WTC11 (cell line): ENCODE results near the gene COA8. TPM values are rescaled to one million over a fixed set of nuclear protein-coding genes. Genes with fewer than 3 reads are reported as not detected.

Experiments used
- ATAC-seq: fragments of 200-7000 bp; cut with Tn5 transposase; 2 replicates; pipeline ENCODE4 v1.10.0; 2021; ENCODE audit warnings: mild to moderate bottlenecking, moderate library complexity
- CTCF ChIA-PET: fragments of 300-600 bp; sonication (Branson Sonifier 250); formaldehyde crosslinking; loops from one replicate; lab custom pipeline; 2021; ENCODE audit warnings: antibody characterized with exemption; lab: Charles Lee
- POLR2A ChIA-PET: fragments of 350-600 bp; sonication (Branson Sonifier 250); formaldehyde crosslinking; loops from one replicate; lab custom pipeline; 2021; ENCODE audit warnings: antibody characterized with exemption; lab: Charles Lee
- DNase-seq: peaks from one replicate; pipeline ENCODE4 v3.0.0; 2021; ENCODE audit warnings: low spot score
- H3K27ac Mint-ChIP-seq: 2 replicates; pipeline ENCODE4 v1.8.0; 2021; ENCODE audit warnings: mixed read lengths
- H3K27me3 Mint-ChIP-seq: 2 replicates; pipeline ENCODE4 v1.8.0; 2021; ENCODE audit warnings: low read depth, mild to moderate bottlenecking, moderate library complexity, mixed read lengths
- H3K36me3 Mint-ChIP-seq: 2 replicates; pipeline ENCODE4 v1.8.0; 2021; ENCODE audit warnings: mixed read lengths
- H3K4me1 Mint-ChIP-seq: 2 replicates; pipeline ENCODE4 v1.8.0; 2022; ENCODE audit warnings: mixed read lengths
- H3K4me3 Mint-ChIP-seq: 2 replicates; pipeline ENCODE4 v1.8.0; 2021; ENCODE audit warnings: mild to moderate bottlenecking, moderate library complexity, mixed read lengths
- H3K9me3 Mint-ChIP-seq: 2 replicates; pipeline ENCODE4 v1.8.0; 2021; ENCODE audit warnings: mixed read lengths
- ELF4 ChIP-seq: sonication (generic); formaldehyde crosslinking; IDR thresholded peaks from 2 replicates; pipeline ENCODE4 v1.8.1; 2022; ENCODE audit warnings: low read depth, mild to moderate bottlenecking, moderate library complexity, missing genetic modification reagents
- HMGA2 ChIP-seq: fragments of 250-450 bp; sonication (Bioruptor Pico); IDR thresholded peaks from 2 replicates; pipeline ENCODE4 v1.4.0; 2021; ENCODE audit warnings: mild to moderate bottlenecking, moderate library complexity
- IRF2 ChIP-seq: sonication (generic); formaldehyde crosslinking; IDR thresholded peaks from 2 replicates; pipeline ENCODE4 v1.8.0; 2022; ENCODE audit warnings: low read depth, missing genetic modification reagents, borderline replicate concordance
- ZNF219 ChIP-seq: sonication (generic); formaldehyde crosslinking; IDR thresholded peaks from 2 replicates; pipeline ENCODE4 v1.8.0; 2023; ENCODE audit warnings: missing genetic modification reagents, mild to moderate bottlenecking, borderline replicate concordance
- ZNF232 ChIP-seq: sonication (generic); formaldehyde crosslinking; IDR thresholded peaks from 2 replicates; pipeline ENCODE4 v1.8.0; 2022; ENCODE audit warnings: mild to moderate bottlenecking, missing genetic modification reagents
- ZNF317 ChIP-seq: sonication (generic); formaldehyde crosslinking; IDR thresholded peaks from 2 replicates; pipeline ENCODE4 v1.8.1; 2023; ENCODE audit warnings: low read depth, mild to moderate bottlenecking, moderate library complexity, missing genetic modification reagents, borderline replicate concordance
- total RNA-seq: library from RNA; stranded (reverse); gene quantifications from 3 replicates; pipeline ENCODE4 v1.2.3, GENCODE V29; 2021
- TF ChIP-seq, protein P1 (sequence below): sonication (generic); formaldehyde crosslinking; IDR thresholded peaks from 2 replicates; pipeline ENCODE4 v1.8.1; 2023; ENCODE audit warnings: mild to moderate bottlenecking, missing genetic modification reagents, moderate library complexity
- TF ChIP-seq, protein P2 (sequence below): fragments of 250-450 bp; sonication (Bioruptor Pico); IDR thresholded peaks from 2 replicates; pipeline ENCODE4 v1.9.0; 2021; ENCODE audit warnings: mild to moderate bottlenecking
- TF ChIP-seq, protein P3 (sequence below): sonication (generic); formaldehyde crosslinking; IDR thresholded peaks from 2 replicates; pipeline ENCODE4 v1.8.1; 2022; ENCODE audit warnings: missing genetic modification reagents, borderline replicate concordance
- TF ChIP-seq, protein P4 (sequence below): fragments of 250-450 bp; sonication (Bioruptor Pico); IDR thresholded peaks from 2 replicates; pipeline ENCODE4 v1.9.0; 2021; ENCODE audit warnings: mild to moderate bottlenecking
- TF ChIP-seq, protein P5 (sequence below): fragments of 250-450 bp; sonication (Bioruptor Pico); IDR thresholded peaks from 2 replicates; pipeline ENCODE4 v1.8.0; 2021; ENCODE audit warnings: mild to moderate bottlenecking
- TF ChIP-seq, protein P6 (sequence below): sonication (generic); formaldehyde crosslinking; conservative IDR thresholded peaks from 2 replicates; pipeline ENCODE4 v1.8.1; 2023; ENCODE audit warnings: mild to moderate bottlenecking, low read depth, missing genetic modification reagents, moderate library complexity

The COA8 gene
- total RNA-seq, 1 experiment from 2014 or later, result 36.4 TPM

DNA sequence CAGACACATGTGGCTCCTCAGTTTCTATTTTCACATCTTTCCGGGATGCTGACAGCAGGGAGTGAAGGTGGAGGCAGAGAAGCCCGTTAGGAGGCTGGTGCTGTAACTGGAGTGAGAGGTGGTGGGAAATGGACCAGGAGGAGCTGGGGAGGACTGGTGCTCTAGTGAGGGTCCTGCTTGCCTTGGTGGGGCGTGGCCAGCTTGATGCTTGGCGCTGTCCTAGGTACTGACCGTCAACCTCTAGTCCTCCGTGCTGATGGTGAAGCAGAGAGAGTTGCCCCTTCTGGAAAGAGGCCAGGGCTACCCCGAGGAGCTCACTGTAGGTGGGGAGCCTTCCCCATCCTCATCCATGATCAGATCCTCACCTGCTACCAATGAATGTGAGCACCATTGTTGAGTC lies 32.4 kb upstream of the COA8 start (continued):
- TF ChIP-seq, protein P1, sequence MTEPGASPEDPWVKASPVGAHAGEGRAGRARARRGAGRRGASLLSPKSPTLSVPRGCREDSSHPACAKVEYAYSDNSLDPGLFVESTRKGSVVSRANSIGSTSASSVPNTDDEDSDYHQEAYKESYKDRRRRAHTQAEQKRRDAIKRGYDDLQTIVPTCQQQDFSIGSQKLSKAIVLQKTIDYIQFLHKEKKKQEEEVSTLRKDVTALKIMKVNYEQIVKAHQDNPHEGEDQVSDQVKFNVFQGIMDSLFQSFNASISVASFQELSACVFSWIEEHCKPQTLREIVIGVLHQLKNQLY, result peak; percentile 73; the same call in 1 of the 2 replicates
- TF ChIP-seq, protein P2, sequence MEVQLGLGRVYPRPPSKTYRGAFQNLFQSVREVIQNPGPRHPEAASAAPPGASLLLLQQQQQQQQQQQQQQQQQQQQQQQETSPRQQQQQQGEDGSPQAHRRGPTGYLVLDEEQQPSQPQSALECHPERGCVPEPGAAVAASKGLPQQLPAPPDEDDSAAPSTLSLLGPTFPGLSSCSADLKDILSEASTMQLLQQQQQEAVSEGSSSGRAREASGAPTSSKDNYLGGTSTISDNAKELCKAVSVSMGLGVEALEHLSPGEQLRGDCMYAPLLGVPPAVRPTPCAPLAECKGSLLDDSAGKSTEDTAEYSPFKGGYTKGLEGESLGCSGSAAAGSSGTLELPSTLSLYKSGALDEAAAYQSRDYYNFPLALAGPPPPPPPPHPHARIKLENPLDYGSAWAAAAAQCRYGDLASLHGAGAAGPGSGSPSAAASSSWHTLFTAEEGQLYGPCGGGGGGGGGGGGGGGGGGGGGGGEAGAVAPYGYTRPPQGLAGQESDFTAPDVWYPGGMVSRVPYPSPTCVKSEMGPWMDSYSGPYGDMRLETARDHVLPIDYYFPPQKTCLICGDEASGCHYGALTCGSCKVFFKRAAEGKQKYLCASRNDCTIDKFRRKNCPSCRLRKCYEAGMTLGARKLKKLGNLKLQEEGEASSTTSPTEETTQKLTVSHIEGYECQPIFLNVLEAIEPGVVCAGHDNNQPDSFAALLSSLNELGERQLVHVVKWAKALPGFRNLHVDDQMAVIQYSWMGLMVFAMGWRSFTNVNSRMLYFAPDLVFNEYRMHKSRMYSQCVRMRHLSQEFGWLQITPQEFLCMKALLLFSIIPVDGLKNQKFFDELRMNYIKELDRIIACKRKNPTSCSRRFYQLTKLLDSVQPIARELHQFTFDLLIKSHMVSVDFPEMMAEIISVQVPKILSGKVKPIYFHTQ (CRISPR knock-in tag), result no peak
- no peak for TF ChIP-seq ZNF232 (CRISPR knock-in tag)
- no peak for TF ChIP-seq IRF2 (CRISPR knock-in tag)
- no peak for TF ChIP-seq ZNF219 (CRISPR knock-in tag)
- no peak for TF ChIP-seq HMGA2 (CRISPR knock-in tag)

DNA sequence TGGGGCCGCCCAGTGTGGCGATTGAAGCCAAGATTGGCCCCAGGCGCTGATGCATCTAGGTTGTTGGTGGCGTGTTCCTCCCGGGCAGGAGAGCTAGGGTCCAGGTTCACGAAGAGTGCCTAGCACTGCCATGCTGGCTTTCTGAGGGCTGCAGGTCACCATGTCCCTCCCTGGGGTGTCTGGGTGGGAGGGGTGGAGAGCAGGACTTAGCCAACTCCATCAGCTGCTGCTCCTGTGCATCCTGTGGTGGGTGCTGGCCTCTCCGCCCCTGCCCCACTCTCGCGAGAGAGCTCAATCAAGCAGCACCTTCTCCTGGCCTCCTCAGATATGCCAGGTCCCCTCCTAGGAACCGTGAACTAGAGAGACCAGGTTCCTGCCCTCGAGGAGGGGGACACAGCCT lies 31.9 kb upstream of the COA8 start:
- ATAC-seq (no peak), DNase-seq (no peak)
- H3K4me3 Mint-ChIP-seq, result peak overlapping the region; percentile 93; the same call in 1 of the 2 replicates
- H3K9me3 Mint-ChIP-seq, result no peaks in the 10 kb centered on the region
- ChIA-PET CTCF (interaction anchor here (0.5 to 5.8 kb wide), 5 partner anchors 10 to 133 kb away, joined by 4 to 46 read pairs (median 25); no protein-coding TSS in a partner anchor), POLR2A (interaction anchor here (0.6 to 0.9 kb wide), 2 partner anchors 9 to 10 kb away, joined by 3 read pairs; no protein-coding TSS in a partner anchor)
- peaks cover under 1% of the 10 kb centered on the region for H3K27me3 Mint-ChIP-seq
- TF ChIP-seq, protein P3, sequence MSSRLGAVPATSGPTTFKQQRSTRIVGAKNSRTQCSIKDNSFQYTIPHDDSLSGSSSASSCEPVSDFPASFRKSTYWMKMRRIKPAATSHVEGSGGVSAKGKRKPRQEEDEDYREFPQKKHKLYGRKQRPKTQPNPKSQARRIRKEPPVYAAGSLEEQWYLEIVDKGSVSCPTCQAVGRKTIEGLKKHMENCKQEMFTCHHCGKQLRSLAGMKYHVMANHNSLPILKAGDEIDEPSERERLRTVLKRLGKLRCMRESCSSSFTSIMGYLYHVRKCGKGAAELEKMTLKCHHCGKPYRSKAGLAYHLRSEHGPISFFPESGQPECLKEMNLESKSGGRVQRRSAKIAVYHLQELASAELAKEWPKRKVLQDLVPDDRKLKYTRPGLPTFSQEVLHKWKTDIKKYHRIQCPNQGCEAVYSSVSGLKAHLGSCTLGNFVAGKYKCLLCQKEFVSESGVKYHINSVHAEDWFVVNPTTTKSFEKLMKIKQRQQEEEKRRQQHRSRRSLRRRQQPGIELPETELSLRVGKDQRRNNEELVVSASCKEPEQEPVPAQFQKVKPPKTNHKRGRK (CRISPR knock-in tag), result no peak
- TF ChIP-seq ZNF317 (no peak), ELF4 (no peak)
- TF ChIP-seq, protein P4, sequence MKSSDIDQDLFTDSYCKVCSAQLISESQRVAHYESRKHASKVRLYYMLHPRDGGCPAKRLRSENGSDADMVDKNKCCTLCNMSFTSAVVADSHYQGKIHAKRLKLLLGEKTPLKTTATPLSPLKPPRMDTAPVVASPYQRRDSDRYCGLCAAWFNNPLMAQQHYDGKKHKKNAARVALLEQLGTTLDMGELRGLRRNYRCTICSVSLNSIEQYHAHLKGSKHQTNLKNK, result no peak
- TF ChIP-seq, protein P5, sequence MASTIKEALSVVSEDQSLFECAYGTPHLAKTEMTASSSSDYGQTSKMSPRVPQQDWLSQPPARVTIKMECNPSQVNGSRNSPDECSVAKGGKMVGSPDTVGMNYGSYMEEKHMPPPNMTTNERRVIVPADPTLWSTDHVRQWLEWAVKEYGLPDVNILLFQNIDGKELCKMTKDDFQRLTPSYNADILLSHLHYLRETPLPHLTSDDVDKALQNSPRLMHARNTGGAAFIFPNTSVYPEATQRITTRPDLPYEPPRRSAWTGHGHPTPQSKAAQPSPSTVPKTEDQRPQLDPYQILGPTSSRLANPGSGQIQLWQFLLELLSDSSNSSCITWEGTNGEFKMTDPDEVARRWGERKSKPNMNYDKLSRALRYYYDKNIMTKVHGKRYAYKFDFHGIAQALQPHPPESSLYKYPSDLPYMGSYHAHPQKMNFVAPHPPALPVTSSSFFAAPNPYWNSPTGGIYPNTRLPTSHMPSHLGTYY, result no peak
- TF ChIP-seq, protein P6, sequence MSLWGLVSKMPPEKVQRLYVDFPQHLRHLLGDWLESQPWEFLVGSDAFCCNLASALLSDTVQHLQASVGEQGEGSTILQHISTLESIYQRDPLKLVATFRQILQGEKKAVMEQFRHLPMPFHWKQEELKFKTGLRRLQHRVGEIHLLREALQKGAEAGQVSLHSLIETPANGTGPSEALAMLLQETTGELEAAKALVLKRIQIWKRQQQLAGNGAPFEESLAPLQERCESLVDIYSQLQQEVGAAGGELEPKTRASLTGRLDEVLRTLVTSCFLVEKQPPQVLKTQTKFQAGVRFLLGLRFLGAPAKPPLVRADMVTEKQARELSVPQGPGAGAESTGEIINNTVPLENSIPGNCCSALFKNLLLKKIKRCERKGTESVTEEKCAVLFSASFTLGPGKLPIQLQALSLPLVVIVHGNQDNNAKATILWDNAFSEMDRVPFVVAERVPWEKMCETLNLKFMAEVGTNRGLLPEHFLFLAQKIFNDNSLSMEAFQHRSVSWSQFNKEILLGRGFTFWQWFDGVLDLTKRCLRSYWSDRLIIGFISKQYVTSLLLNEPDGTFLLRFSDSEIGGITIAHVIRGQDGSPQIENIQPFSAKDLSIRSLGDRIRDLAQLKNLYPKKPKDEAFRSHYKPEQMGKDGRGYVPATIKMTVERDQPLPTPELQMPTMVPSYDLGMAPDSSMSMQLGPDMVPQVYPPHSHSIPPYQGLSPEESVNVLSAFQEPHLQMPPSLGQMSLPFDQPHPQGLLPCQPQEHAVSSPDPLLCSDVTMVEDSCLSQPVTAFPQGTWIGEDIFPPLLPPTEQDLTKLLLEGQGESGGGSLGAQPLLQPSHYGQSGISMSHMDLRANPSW, result no peak
- no peaks in the 10 kb centered on the region for H3K36me3 Mint-ChIP-seq
- peaks cover 15% of the 10 kb centered on the region for H3K4me1 Mint-ChIP-seq
- no peak overlapping the region for H3K27ac Mint-ChIP-seq
